Measurements from ENCODE around the gene VPS29.
"Not testable (repeated sequence)": the region's sequence is repeated elsewhere in the genome, so short reads cannot be mapped to it uniquely, and the experiment has no call there.

Gene VPS29

GRCh38 chr12:110520876-110521712, 19.2 kb upstream of the VPS29 start:
- not testable (repeated sequence) for DNase-seq

- not testable (repeated sequence) for DNase-seq
These were observed 16.1 kb upstream of the VPS29 start for GRCh38 chr12:110518014-110518413.

DNA sequence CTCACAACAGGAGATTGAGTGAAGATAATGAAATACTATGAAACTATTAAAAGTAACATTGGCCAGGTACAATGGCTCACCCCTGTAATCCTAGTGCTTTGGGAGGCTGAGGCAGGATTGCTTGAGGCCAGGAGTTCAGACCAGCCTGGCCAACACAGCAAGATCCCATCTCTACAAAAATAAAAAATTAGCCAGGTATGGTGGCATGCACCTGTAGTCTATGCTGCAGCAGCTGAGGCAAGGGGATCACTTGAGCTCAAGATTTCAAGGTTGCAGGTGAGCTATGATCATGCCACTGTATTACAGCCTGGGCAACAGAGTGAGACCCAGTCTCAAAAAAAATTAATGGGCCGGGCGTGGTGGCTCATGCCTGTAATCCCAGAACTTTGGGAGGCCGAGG, 15.1 kb upstream of the VPS29 start:
- no peak for DNase-seq

- no peak for DNase-seq
These were observed 12.5 kb upstream of the VPS29 start for GRCh38 chr12:110514363-110514762.

DNA sequence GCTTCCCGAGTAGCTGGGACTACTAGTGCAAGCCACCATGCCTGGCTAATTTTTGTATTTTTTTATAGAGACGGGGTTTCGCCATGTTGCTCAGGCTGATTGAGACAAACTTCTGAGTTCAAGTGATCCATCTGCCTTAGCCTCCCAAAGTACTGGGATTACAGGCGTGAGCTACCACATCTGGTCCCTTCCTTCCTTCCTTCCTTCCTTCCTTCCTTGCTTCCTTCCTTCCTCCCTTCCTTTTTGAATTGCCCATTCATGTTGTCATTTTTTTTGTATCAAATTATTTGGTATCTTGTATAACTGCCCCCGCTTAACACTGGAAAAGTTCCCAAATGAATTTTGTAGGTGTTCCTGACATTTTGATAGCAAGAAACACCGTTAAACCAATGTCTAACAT, 11.9 kb upstream of the VPS29 start:
- no peak for DNase-seq

DNA sequence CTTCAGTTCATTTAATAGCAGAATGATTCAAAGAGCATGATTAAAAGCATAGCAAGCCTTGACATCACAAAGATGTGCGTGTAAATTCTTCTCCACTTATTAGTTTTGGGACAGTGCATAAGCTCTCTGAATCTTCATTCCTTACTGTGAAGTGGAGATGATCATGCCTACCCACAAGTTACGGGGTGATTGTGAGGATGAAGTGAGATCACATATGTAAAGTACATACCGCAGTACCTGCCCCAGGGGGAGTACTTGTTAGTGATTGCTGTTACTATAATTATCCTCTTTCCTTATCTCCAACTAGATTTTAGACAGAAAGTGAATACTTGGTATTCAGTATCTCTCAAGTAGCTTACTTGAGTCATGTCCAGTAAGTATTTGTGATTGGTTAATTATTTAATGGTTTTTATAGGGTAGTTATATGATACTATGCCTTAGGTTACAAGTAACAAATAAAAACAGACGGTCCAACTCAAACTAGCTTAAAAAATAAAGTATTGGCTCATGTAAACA, 6.2 kb upstream of the VPS29 start:
- DNase-seq: no peak

DNA sequence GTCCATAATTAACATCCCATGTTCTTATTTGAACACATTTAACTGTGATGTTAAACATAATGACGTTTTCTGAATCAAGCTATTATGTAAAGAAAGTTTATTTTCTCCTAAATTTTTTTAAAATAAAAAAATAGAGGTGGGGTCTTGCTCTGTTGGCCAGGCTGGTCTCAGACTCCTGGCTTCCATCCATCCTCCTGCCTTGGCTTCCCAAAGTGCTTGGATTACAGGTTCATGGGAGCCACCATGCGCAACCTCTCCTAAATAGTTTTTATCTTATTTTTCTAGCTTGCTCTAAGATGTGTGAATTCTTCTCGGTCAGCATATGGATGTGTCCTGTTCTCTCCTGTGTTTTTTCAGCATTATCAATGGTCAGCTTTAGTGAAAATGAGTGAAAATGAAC, 3.4 kb upstream of the VPS29 start:
- no peak for DNase-seq

DNA sequence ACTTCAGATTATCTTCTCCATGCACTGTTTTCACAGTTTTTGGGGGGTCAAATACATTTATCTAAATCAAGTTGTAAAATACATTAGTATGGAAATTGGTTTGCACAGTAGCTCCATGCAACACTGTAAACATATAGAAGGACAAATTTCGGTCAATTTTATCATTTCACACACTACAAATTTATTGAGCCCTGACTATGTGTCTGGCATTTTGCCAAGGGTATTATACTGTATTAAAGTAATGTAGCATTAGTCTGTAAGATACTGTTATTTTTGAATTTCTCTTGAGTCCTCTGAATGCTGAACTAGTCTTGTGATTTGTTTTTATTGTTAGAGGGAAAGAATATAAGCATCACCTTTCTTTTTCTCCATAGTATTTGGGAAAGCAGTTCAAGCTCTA, 1.5 kb upstream of the VPS29 start:
- DNase-seq: no peak

GRCh38 chr12:110501399-110501751, 536 bp downstream of the VPS29 start:
- peak; percentile 37 for DNase-seq

DNA sequence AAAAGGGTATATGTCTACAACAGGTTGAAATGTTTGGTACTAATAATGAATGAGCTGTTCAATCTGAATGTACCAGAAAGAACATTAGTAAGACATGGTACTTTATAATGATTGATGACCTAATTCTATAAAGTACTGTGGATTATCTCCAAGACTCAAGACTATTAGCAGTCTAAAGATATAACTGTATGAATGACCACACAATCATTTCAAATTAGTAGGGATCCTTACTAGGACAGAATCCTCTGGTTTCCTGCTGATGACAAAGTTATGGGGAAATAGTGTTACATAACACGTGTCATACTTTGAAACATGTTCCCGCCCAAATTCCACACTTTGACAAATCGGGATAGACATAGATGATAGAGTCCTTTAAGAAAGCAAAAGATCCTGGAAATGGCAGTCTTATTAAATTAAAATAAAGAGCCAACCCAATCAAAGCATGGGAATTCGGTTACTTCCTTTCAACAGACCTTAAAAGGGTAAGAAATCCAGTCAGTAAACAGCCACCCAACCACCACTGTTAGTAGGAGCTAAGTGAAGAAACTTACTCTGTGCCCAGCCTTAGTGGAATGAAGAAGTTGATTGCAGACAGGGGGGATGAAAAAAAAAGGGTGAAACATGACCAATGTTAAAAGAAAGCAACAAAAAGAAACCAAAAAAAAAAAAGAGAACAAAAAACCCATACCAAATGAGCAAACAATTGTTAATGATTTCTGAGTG, 2.8 kb downstream of the VPS29 start:
- DNase-seq: peak; percentile 55

DNA sequence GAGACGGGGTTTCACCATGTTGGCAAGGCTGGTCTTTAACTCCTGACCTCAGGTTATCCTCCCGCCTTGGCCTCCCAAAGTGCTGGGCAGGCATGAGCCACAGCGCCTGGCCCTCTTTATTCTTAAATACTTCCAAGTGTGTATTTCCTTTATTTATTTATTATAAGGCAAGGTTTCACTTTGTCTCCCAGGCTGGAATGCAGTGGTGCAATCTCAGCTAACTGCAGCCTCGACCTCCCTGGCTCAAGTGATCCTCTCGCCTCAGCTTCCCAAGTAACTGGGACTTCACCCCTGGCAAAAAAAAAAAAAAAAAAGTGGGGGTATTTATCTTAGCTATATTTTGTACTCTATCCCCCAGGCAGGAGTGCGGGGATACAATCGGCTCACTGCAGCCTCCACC, 26.5 kb downstream of the VPS29 start:
- no peak for DNase-seq

DNA sequence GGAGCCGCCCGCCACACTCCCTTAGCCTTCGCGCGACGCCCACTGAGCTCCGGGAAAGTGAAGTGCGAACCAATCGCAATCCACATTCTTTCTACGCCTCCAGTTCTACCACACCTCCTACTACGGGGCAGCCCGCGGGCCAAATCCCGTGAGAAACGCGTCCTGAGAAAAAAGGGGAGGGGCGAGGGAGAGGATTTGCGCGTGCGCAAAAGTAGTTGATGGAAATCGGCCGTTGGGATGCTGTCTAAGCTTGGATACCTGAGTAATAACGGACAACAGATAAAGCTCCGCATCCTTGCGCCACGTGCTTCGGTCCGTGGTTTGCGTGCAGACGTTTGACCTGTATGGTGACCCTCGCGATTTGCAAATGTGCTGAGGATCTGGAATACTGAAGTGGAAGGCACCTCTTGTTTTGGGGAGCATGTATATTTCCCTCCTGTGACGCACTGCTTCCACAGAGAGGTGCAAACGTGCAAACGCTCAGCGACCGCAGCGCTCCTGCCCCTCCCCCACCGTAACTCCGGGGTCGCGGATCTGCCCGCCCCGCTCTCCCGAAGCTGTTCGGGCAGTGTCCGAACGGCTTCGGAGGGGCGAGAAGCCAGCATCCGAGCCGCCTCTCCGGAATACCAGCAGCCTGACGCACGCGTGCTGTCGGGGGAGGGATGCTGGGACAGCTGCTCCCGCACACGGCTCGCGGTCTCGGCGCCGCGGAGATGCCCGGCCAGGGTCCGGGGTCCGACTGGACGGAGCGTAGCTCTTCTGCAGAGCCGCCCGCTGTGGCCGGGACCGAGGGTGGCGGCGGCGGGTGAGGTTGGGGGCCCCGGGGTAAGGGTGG, 33.5 kb downstream of the VPS29 start, which contains the start of the genes FAM216A and GPN3:
FAM216A (plus strand) TSS at position 632 of the 835 bp plus-strand sequence; CDS start at position 663, 31 bp downstream.
GPN3 (minus strand) TSS at position 44 of the 835 bp plus-strand sequence. CDS start 54 bp downstream, outside the sequence.
- peak; percentile 98 for DNase-seq

DNA sequence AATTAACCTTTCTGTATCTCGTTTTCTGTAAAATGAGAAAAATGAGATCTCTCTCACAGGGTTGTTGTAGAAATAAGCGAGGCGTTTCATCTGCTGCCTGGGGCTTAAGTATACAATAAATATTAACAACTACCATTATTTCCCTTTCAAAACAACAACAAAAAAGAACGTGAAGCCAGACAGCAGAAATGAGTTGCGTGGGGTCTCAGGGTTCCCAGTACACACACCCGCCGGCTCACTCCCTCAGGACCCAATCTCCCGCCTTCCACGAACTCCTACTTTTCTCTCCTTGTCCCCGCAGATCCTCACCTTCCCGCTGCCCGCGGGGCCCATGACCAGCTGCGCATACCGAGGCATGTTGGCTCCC, 34.1 kb downstream of the VPS29 start:
- no peak for DNase-seq

GRCh38 chr12:110466791-110467190, 35.1 kb downstream of the VPS29 start:
- no peak for DNase-seq

DNA sequence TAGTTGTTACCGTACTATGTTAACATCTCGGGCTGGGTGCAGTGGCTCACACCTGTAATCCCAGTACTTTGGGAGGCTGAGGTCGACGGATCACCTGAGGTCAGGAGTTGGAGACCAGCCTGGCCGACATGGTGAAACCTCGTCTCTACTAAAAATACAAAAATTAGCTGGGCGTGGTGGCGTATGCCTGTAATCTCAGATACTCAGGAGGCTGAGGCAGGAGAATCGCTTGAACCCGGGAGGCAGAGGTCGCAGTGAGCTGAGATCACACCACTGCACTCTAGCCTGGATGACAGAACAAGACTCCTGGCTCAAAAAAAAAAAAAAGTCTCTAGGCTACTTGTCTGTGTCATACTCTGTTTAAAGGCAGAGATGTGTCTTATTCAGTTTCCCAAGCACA, 36.1 kb downstream of the VPS29 start:
- DNase-seq: not testable (repeated sequence)

- no peak for DNase-seq
These were observed 36.9 kb downstream of the VPS29 start for GRCh38 chr12:110465024-110465423.

DNA sequence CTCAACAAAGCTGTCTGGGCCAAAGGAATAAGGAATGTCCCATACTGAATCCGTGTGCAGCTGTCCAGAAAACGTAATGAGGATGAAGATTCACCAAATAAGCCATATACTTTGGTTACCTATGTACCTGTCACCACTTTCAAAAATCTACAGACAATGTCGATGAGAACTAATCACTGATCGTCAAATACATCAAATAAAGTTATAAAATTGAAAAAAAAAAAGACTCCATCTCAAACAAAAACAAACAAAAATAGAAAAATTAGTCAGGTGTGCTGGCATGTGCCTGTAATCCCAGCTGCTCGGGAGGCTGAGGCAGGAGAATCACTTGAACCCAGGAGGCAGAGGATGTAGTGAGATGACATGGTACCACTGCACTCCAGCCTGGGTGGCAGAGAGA, 40.7 kb downstream of the VPS29 start:
- not testable (repeated sequence) for DNase-seq

DNA sequence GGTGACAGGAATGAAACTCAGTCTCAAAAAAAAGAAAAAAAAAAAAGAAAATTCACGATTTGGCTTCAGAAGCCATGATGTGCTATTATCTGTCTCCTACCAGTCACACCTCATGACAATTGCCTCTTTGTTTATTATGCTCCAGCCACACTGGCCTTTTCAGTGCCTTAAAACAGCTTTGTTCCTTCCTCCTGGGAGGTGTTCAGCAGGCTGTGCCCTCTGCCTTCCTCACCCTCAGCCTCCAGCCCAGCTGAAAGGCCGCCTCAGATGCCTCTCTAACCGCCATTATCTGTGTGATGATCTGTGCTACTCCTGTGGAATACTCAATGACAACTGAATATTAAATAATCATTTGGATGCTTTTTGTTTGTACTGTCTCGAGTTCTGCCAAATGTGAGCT, 43.2 kb downstream of the VPS29 start:
- no peak for DNase-seq

- DNase-seq: no peak
These were observed 48.2 kb downstream of the VPS29 start for GRCh38 chr12:110453569-110454296.

DNA sequence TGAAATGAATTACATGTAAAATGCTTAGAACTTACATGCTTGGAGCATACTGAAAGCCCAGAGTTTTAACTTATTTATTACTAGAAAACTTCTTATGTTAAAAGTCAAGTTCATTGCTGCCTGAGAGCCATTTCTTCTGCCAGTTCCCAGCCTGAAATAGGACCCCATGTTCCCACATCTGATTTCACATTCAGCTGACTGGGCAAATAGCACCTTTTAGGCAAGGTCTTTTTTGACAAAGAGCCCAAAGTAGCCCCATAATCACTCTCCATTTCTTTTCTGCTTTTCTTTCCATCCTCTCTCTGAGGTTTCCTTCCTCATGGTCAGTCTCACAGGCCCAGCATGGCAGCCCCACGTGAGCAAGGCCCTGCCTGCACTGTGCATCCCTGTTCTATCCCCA, 50.6 kb downstream of the VPS29 start:
- DNase-seq: no peak

DNA sequence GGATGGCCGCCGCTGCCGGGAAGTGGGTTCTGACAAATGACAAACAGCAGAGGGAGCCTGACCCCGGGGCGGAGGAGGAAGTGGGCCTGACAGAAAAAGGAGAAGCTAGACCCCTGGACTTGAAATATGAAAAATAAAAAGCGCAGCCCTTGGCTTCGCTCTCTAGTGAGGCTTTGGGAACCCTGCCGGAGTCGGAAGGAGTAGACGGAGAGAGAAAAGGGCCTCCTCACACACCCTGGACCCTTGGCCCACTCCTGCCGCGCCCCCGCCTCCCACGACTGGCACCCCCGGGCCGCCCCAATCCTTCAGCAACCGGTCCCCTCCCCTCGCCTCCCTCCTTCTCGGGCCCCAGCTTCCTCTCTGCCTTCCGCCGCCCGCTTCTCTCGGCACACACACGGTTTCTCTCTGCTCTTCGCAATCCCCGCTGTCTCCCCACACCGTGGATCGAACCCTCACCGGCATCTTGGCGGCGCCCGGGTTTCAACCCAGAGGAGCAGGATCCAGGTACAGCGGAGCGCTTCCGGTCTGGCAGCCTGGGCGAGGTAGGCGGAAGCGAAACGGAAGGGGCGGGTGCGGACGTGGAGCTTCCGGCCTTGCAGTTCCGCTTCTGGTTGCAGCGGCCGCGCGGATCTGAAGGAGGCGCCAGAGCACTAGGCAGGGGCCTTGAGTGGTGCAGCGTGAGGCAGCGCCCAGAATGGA, 52.0 kb downstream of the VPS29 start, which contains the start of gene ARPC3:
ARPC3 (minus strand) TSS at position 539 of the 699 bp plus-strand sequence; CDS start at position 462, 77 bp downstream.
- peak; percentile 94 for DNase-seq

DNA sequence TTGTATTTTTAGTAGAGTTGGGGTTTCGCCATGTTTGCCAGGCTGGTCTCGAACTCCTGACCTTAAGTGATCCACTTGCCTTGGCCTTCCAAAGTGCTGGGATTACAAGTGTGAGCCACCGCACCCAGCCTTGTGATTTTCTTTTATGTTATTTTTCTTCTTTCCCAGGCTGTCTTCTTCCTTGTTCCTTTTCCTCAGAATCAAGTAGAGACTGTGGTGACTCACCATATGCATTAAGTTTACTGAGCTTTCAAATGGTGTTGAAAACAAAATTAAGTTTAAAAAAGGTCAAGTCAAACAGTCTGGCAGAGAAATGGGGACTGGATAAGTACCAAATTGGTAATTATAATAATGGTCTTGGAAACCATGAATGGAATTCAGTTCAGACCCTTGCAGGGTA, 57.5 kb downstream of the VPS29 start:
- no peak for DNase-seq

Measured in fibroblast of skin of right quadriceps (primary cell).